Neural crest cell (in vitro differentiated cells): ENCODE measurements around the gene KCNJ5. TPM values are rescaled to one million over a fixed set of nuclear protein-coding genes. Genes with fewer than 3 reads are reported as not detected.
A peak's percentile ranks its signal among the peaks of the same experiment; 100 is the strongest.

Source experiments
- DNase-seq: peaks from one replicate; pipeline ENCODE4 v3.0.0; 2021; ENCODE audit warnings: low read depth, mixed read lengths, low spot score
- H3K27ac Mint-ChIP-seq: one replicate; pipeline ENCODE4 v1.8.0; 2021; ENCODE audit warnings: mild to moderate bottlenecking, mixed read lengths; ENCODE audit not compliant: unreplicated experiment
- H3K27me3 Mint-ChIP-seq: 2 replicates; pipeline ENCODE4 v1.8.0; 2021; ENCODE audit warnings: low read depth, mild to moderate bottlenecking, mixed read lengths
- H3K36me3 Mint-ChIP-seq: 2 replicates; pipeline ENCODE4 v1.8.0; 2021; ENCODE audit warnings: low read depth, mild to moderate bottlenecking, mixed read lengths
- H3K4me1 Mint-ChIP-seq: 2 replicates; pipeline ENCODE4 v1.8.0; 2021; ENCODE audit warnings: mixed read lengths
- H3K4me3 Mint-ChIP-seq: one replicate; pipeline ENCODE4 v1.8.0; 2021; ENCODE audit warnings: mild to moderate bottlenecking, mixed read lengths
- H3K9me3 Mint-ChIP-seq: 2 replicates; pipeline ENCODE4 v1.8.0; 2021; ENCODE audit warnings: mixed read lengths
- total RNA-seq: library from RNA; stranded (reverse); gene quantifications from 2 replicates; pipeline ENCODE4 v1.2.1, GENCODE V29; 2021
- TF ChIP-seq, protein P1 (sequence below): fragments of 200-600 bp; sonication (generic); conservative IDR thresholded peaks from 2 replicates; pipeline ENCODE4 v1.5.0; 2021; ENCODE audit warnings: antibody characterized with exemption, mild to moderate bottlenecking

KCNJ5 gene
- total RNA-seq, 1 donor from 2014 or later = 0.14 TPM

DNA sequence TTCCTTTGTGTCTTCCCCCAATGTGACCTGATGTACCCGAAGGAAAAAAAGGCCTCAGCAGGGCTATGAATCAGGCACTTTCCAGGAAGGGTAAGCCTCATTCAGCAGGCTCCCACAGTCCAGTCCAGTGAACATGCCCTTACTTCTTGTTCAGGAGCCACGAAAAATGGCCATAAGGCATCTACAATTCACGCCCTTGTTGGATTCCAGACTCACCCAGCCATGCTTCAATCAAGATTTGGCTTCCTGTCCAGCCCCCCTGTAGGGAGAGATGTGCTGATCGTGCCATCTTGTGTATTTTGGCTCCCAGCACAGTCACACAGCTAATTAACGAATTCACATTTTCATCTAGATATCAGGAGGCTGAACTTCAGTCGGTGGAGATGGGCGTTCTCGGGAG, 9.9 kb upstream of the KCNJ5 start:
- Mint-ChIP-seq H3K27ac (no peak overlapping the region), H3K9me3 (no peaks in the 10 kb centered on the region), H3K4me1 (peaks cover 7% of the 10 kb centered on the region), H3K4me3 (no peak overlapping the region), H3K36me3 (no peaks in the 10 kb centered on the region), H3K27me3 (peaks cover 30% of the 10 kb centered on the region)
- TF ChIP-seq, protein P1, sequence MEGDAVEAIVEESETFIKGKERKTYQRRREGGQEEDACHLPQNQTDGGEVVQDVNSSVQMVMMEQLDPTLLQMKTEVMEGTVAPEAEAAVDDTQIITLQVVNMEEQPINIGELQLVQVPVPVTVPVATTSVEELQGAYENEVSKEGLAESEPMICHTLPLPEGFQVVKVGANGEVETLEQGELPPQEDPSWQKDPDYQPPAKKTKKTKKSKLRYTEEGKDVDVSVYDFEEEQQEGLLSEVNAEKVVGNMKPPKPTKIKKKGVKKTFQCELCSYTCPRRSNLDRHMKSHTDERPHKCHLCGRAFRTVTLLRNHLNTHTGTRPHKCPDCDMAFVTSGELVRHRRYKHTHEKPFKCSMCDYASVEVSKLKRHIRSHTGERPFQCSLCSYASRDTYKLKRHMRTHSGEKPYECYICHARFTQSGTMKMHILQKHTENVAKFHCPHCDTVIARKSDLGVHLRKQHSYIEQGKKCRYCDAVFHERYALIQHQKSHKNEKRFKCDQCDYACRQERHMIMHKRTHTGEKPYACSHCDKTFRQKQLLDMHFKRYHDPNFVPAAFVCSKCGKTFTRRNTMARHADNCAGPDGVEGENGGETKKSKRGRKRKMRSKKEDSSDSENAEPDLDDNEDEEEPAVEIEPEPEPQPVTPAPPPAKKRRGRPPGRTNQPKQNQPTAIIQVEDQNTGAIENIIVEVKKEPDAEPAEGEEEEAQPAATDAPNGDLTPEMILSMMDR = no peak
- no peak for DNase-seq

DNA sequence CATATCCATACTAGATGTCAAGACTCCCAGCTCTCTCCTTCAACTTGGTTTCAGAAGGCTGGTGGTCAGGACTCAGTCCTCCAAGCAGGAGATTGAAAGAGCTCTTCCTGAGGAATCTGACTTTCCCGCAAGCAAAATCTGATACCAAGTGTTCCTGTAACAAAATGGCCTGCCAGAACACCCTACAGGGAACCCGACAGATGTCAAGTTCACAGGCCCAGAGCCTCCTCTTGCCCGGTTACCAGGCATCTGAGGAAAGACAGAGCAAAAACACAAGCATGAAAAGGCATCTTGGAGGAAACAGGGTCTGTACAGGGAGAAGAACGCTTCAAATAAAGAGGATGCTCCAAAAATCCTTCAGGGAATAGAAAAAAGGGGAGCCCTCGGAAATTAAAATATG, 8.7 kb upstream of the KCNJ5 start:
- no peak for DNase-seq
- Mint-ChIP-seq H3K27ac (no peak overlapping the region), H3K4me1 (peaks cover 7% of the 10 kb centered on the region), H3K9me3 (no peaks in the 10 kb centered on the region), H3K4me3 (no peak overlapping the region), H3K36me3 (no peaks in the 10 kb centered on the region), H3K27me3 (peaks cover 42% of the 10 kb centered on the region)
- TF ChIP-seq, protein P1 = no peak

DNA sequence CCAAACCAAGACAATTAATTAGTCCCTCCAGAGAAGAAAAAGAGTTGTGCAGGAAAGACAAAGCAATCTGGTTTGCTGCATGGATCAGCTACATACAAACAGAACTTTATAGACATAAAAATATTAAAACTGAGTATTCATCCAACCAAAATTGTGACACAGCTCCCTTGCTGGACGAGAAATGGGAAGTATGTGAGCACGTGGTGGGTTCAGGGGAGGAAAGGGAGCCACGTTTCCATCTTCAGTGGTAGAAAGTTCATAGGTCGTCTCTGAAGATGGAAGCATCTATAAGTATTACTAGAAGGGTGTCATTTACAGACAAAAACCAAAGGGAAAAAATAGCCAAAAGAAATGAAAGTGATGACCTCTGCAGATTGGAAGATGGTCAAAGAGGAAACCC, 7.1 kb upstream of the KCNJ5 start:
- Mint-ChIP-seq H3K27ac (no peak overlapping the region), H3K9me3 (no peaks in the 10 kb centered on the region), H3K27me3 (peaks cover 55% of the 10 kb centered on the region), H3K4me1 (peaks cover 7% of the 10 kb centered on the region), H3K36me3 (no peaks in the 10 kb centered on the region), H3K4me3 (no peak overlapping the region)
- no peak for DNase-seq
- TF ChIP-seq, protein P1 = no peak

DNA sequence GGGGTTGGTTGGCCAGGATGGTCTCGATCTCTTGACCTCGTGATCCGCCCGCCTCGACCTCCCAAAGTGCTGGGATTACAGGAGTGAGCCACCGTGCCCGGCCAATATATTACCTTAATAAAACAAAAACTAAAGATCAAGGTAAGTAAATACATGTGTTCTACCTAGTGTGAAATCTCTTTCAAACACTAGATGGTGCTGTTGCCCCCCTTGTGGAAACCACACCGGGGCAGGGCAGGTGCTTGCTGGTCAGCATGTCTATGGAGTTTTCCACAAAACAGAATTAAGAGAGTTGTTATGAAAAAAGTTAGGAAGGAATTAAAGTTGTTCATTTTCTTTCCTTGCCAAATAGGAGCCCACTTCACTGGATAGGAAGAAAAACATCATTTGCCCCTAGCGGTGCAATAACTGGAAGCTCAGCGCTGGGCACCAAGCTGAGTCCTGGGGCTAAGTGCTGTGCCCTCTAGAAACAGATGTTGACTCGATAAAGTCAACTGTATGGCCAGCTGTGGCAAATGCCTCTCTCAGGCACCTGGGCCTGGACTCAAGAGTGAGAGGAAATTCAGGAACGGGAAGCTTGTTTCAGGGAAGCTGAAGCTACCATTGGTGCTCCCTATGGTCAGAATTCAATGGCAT, 6.3 kb upstream of the KCNJ5 start:
- DNase-seq = peak; percentile 62
- Mint-ChIP-seq H3K4me1 (peaks cover 7% of the 10 kb centered on the region), H3K9me3 (no peaks in the 10 kb centered on the region), H3K4me3 (peak overlapping the region; percentile 7), H3K27ac (no peak overlapping the region), H3K36me3 (no peaks in the 10 kb centered on the region), H3K27me3 (peaks cover 63% of the 10 kb centered on the region)
- TF ChIP-seq, protein P1 = peak; percentile 95

DNA sequence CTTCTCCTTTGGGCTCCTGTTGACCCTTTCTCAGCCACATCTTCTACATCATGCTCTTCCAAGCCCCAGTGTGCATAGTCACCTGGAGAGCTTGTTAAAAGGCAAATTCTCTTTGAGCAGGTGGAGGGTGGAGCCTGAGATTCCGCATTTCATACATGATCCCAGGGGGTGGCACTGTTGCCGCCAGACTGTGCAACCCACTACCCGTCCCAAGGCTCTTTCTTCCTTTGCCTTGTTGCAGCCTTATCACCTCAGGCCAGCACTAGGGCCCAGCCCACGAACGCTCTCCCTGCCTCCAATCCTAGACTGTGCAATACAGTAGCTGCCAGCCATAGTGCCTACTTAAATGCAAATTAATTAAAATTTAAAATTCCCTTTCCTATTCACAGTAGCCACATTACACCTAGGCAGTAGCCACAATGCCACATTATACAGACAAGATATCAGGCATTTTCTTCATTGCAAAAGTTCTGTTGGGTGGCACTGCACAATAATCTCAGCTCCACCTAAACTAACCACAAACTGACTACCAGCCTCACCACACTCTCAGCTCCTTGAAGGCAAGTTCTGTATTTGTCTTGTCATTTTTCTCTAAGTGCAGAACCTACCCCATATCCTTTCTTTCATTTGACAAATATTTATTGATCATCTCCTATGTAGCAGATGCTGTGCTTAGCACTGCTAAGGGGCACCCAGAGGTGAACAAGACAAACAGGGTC, 4.6 kb upstream of the KCNJ5 start:
- Mint-ChIP-seq H3K36me3 (no peaks in the 10 kb centered on the region), H3K4me1 (peaks cover 7% of the 10 kb centered on the region), H3K9me3 (no peaks in the 10 kb centered on the region), H3K4me3 (no peak overlapping the region), H3K27me3 (peaks cover 77% of the 10 kb centered on the region), H3K27ac (no peak overlapping the region)
- TF ChIP-seq, protein P1 = peak; percentile 51
- no peak for DNase-seq
